A549 (cell line): ENCODE results near the gene SNX5. TPM values are rescaled to one million over a fixed set of nuclear protein-coding genes. Genes with fewer than 3 reads are reported as not detected.
A peak's percentile ranks its signal among the peaks of the same experiment; 100 is the strongest.

Source experiments
- ATAC-seq, 2 experiments: fragments of 200-7000 bp in 1 of 2; fragments of >200 bp in 1 of 2; cut with Nextera tagmentation in 1 of 2; cut with Tn5 transposase in 1 of 2; 3 replicates each; pipeline versions ENCODE4 v1.8.0 to v1.9.1; 2018 to 2020; ENCODE audit warnings: mild to moderate bottlenecking in 1 of 2, moderate library complexity in 1 of 2
- CTCF ChIA-PET: fragments of 300-600 bp; sonication (Branson Sonifier 250); formaldehyde crosslinking; extraction: SDS; loops from one replicate; lab custom pipeline; 2021; ENCODE audit warnings: antibody characterized with exemption, inconsistent platforms; lab: Yijun Ruan, JAX
- POLR2A ChIA-PET: fragments of 350-600 bp; formaldehyde crosslinking; extraction: SDS; loops from one replicate; lab custom pipeline; 2021; ENCODE audit warnings: antibody characterized with exemption, inconsistent platforms; lab: Yijun Ruan, JAX
- DNase-seq, 2 experiments: peaks; one replicate each; pipeline versions ENCODE4 v3.0.0 to v3.0.0-alpha.2; 2011 to 2016; ENCODE audit warnings: low read depth in 1 of 2, low spot score in 1 of 2
- FAIRE-seq: peaks from 2 replicates; lab custom pipeline; 2011; peaks lifted over from hg19 to GRCh38; lab: Jason Lieb, UNC
- H3K27ac ChIP-seq, 2 experiments: fragments of >200 bp; sonication (Bioruptor Twin); formaldehyde crosslinking; 3 replicates each; pipeline ENCODE4 v1.5.1; 2016 to 2017
- H3K4me1 ChIP-seq: fragments of >200 bp; sonication (Bioruptor Twin); formaldehyde crosslinking; 3 replicates; pipeline ENCODE4 v1.6.1; 2016
- H3K4me2 ChIP-seq: fragments of >200 bp; sonication (Bioruptor Twin); formaldehyde crosslinking; 3 replicates; pipeline ENCODE4 v1.6.1; 2016
- H3K4me3 ChIP-seq: fragments of >200 bp; sonication (Bioruptor Twin); formaldehyde crosslinking; 3 replicates; pipeline ENCODE4 v1.5.1; 2016
- H3K9me3 ChIP-seq: fragments of >200 bp; sonication (Bioruptor Twin); formaldehyde crosslinking; 3 replicates; pipeline ENCODE4 v1.6.1; 2016
- BCL3 ChIP-seq: fragments of >200 bp; sonication (Bioruptor Twin); formaldehyde crosslinking; IDR thresholded peaks from 3 replicates; pipeline ENCODE4 v1.6.1; 2016
- BHLHE40 ChIP-seq: IDR thresholded peaks from 2 replicates; pipeline ENCODE4 v1.6.1; 2012; ENCODE audit warnings: low read depth, low read length, inconsistent platforms
- CBX2 ChIP-seq: fragments of 200-600 bp; sonication (generic); IDR thresholded peaks from 2 replicates; pipeline ENCODE4 v1.6.1; 2016; ENCODE audit warnings: low read depth, mild to moderate bottlenecking, borderline replicate concordance
- CBX8 ChIP-seq: fragments of 200-600 bp; sonication (generic); IDR thresholded peaks from 2 replicates; pipeline ENCODE4 v1.6.1; 2016
- CHD2 ChIP-seq: fragments of 150-350 bp; IDR thresholded peaks from 2 replicates; pipeline ENCODE4 v1.6.1; 2014; ENCODE audit warnings: low read length; ENCODE audit not compliant: partially characterized antibody
- CHD4 ChIP-seq: fragments of 200-600 bp; sonication (generic); IDR thresholded peaks from 2 replicates; pipeline ENCODE4 v1.6.1; 2016; ENCODE audit warnings: antibody characterized with exemption, mild to moderate bottlenecking, borderline replicate concordance
- EHMT2 ChIP-seq: fragments of 200-600 bp; sonication (generic); IDR thresholded peaks from 2 replicates; pipeline ENCODE4 v1.6.1; 2016; ENCODE audit warnings: antibody characterized with exemption, low read depth, mild to moderate bottlenecking, moderate library complexity
- EP300 ChIP-seq, 2 experiments: fragments of >200 bp; sonication (Bioruptor Twin); formaldehyde crosslinking; IDR thresholded peaks; 2 replicates in 1 of 2; 3 replicates in 1 of 2; pipeline ENCODE4 v1.6.1; 2016 to 2017
- ESRRA ChIP-seq: fragments of 150-350 bp; IDR thresholded peaks from 2 replicates; pipeline ENCODE4 v1.6.1; 2014; ENCODE audit warnings: mild to moderate bottlenecking, low read length, borderline replicate concordance
- FOSB ChIP-seq: fragments of 250-450 bp; sonication (Bioruptor Pico); IDR thresholded peaks from 2 replicates; pipeline ENCODE4 v1.5.0; 2020; ENCODE audit warnings: mild to moderate bottlenecking, moderate library complexity
- FOXS1 ChIP-seq: fragments of 250-450 bp; sonication (Bioruptor Pico); IDR thresholded peaks from 2 replicates; pipeline ENCODE4 v1.5.0; 2020; ENCODE audit warnings: mild to moderate bottlenecking, moderate library complexity
- GATA3 ChIP-seq: IDR thresholded peaks from 2 replicates; pipeline ENCODE4 v1.6.1; 2012; ENCODE audit warnings: borderline replicate concordance
- HDAC2 ChIP-seq: fragments of 200-600 bp; sonication (generic); IDR thresholded peaks from 2 replicates; pipeline ENCODE4 v1.6.1; 2016
- HEYL ChIP-seq: fragments of 250-450 bp; sonication (Bioruptor Pico); IDR thresholded peaks from 2 replicates; pipeline ENCODE4 v1.8.0; 2021; ENCODE audit warnings: mild to moderate bottlenecking, moderate library complexity
- HMGXB4 ChIP-seq: fragments of 250-450 bp; sonication (Bioruptor Pico); IDR thresholded peaks from 2 replicates; pipeline ENCODE4 v1.5.0; 2021; ENCODE audit warnings: mild to moderate bottlenecking, moderate library complexity, borderline replicate concordance
- HOXA7 ChIP-seq: fragments of 250-450 bp; sonication (Bioruptor Pico); IDR thresholded peaks from 2 replicates; pipeline ENCODE4 v1.5.0; 2020; ENCODE audit warnings: mild to moderate bottlenecking, moderate library complexity
- HOXB13 ChIP-seq: fragments of 250-450 bp; sonication (Bioruptor Pico); IDR thresholded peaks from 2 replicates; pipeline ENCODE4 v1.5.0; 2020; ENCODE audit warnings: low read depth, mild to moderate bottlenecking, moderate library complexity
- HOXB5 ChIP-seq: fragments of 250-450 bp; sonication (Bioruptor Pico); IDR thresholded peaks from 2 replicates; pipeline ENCODE4 v1.5.0; 2020; ENCODE audit warnings: mild to moderate bottlenecking, moderate library complexity
- JUNB ChIP-seq: fragments of >200 bp; sonication (Bioruptor Twin); formaldehyde crosslinking; IDR thresholded peaks from 2 replicates; pipeline ENCODE4 v1.6.1; 2016
- MAX ChIP-seq: IDR thresholded peaks from 2 replicates; pipeline ENCODE4 v1.6.1; 2012
- MAZ ChIP-seq: fragments of 150-350 bp; IDR thresholded peaks from 2 replicates; pipeline ENCODE4 v1.6.1; 2014; ENCODE audit warnings: antibody characterized with exemption, low read depth, low read length, borderline replicate concordance
- MYC ChIP-seq: IDR thresholded peaks from 2 replicates; pipeline ENCODE4 v1.6.1; 2012; ENCODE audit warnings: mild to moderate bottlenecking, inconsistent platforms, low read length, improper control_type of control experiment, borderline replicate concordance
- NFE2L2 ChIP-seq: fragments of 150-350 bp; conservative IDR thresholded peaks from 2 replicates; pipeline ENCODE4 v1.6.1; 2014; ENCODE audit warnings: low read length
- NPAS2 ChIP-seq: fragments of 250-450 bp; sonication (Bioruptor Pico); IDR thresholded peaks from 2 replicates; pipeline ENCODE4 v1.8.0; 2022; ENCODE audit warnings: mild to moderate bottlenecking, moderate library complexity, borderline replicate concordance
- PBX3 ChIP-seq: IDR thresholded peaks from 2 replicates; pipeline ENCODE4 v1.6.1; 2012
- POLR2A ChIP-seq: IDR thresholded peaks from 2 replicates; pipeline ENCODE4 v1.6.1; 2012; ENCODE audit warnings: mild to moderate bottlenecking, low read length
- POLR2AphosphoS2 ChIP-seq: conservative IDR thresholded peaks from 2 replicates; pipeline ENCODE4 v1.6.1; 2012; ENCODE audit warnings: low read length, improper control_type of control experiment, inconsistent platforms
- RAD21 ChIP-seq, 2 experiments: fragments of >200 bp in 1 of 2; sonication (Bioruptor Twin) in 1 of 2; formaldehyde crosslinking in 1 of 2; IDR thresholded peaks in 1 of 2; conservative IDR thresholded peaks in 1 of 2; 2 replicates in 1 of 2; 3 replicates in 1 of 2; pipeline ENCODE4 v1.6.1; 2012 to 2018; ENCODE audit warnings: inconsistent platforms in 1 of 2
- RARB ChIP-seq: fragments of 250-450 bp; sonication (Bioruptor Pico); IDR thresholded peaks from 2 replicates; pipeline ENCODE4 v1.8.0; 2021; ENCODE audit warnings: mild to moderate bottlenecking, moderate library complexity
- RNF2 ChIP-seq: fragments of 200-600 bp; sonication (generic); IDR thresholded peaks from 2 replicates; pipeline ENCODE4 v1.6.1; 2016; ENCODE audit warnings: low read depth, mild to moderate bottlenecking, antibody characterized with exemption, moderate library complexity, borderline replicate concordance
- TFCP2L1 ChIP-seq: fragments of 250-450 bp; sonication (Bioruptor Pico); IDR thresholded peaks from 2 replicates; pipeline ENCODE4 v1.5.0; 2021; ENCODE audit warnings: mild to moderate bottlenecking
- TP53 ChIP-seq: fragments of 250-450 bp; sonication (Bioruptor Pico); IDR thresholded peaks from 2 replicates; pipeline ENCODE4 v1.5.0; 2021; ENCODE audit warnings: mild to moderate bottlenecking, moderate library complexity
- USF2 ChIP-seq: fragments of 450-650 bp; IDR thresholded peaks from 2 replicates; pipeline ENCODE4 v1.6.1; 2014; ENCODE audit warnings: antibody characterized with exemption
- ZC3H11A ChIP-seq: fragments of 450-650 bp; IDR thresholded peaks from 2 replicates; pipeline ENCODE4 v1.6.1; 2014; ENCODE audit warnings: antibody characterized with exemption, mild to moderate bottlenecking
- ZFP36 ChIP-seq: fragments of 450-650 bp; IDR thresholded peaks from 2 replicates; pipeline ENCODE4 v1.6.1; 2014; ENCODE audit warnings: borderline replicate concordance; ENCODE audit not compliant: partially characterized antibody
- ZNF302 ChIP-seq: fragments of 250-450 bp; sonication (Bioruptor Pico); IDR thresholded peaks from 2 replicates; pipeline ENCODE4 v1.9.0; 2021; ENCODE audit warnings: inconsistent platforms, mild to moderate bottlenecking, moderate library complexity
- WGBS: methylation state at CpG from one replicate; pipeline ENCODE4 v1.1.6; 2017; ENCODE audit errors: missing lambda C conversion rate; 5-methylcytosine and 5-hydroxymethylcytosine counted together
- polyA minus RNA-seq: library from RNA; depleted of rRNA, polyadenylated mRNA; stranded (reverse); fragments of >200 nt; gene quantifications from 2 replicates; pipeline ENCODE4 v1.2.3, GENCODE V29; 2011; rRNA and poly(A)+ RNA removed
- polyA plus RNA-seq, 4 experiments: library from polyadenylated mRNA; depleted of rRNA in 3 of 4; stranded (reverse); fragments of >200 nt; fragmentation: RNase III in 1 of 4; extraction: RNeasy Plus Mini Kit Qiagen cat#74134 plus additional on column Dnase treatment in 1 of 4; gene quantifications; 2 replicates in 3 of 4; 3 replicates in 1 of 4; pipeline ENCODE4 v1.2.3, GENCODE V29; 2011 to 2017

SNX5 gene
- polyA plus RNA-seq (2011; rRNA removed) (275 and 342 TPM in 2 replicates), polyA plus RNA-seq (2017; fragmentation: RNase III; extraction: RNeasy Plus Mini Kit Qiagen cat#74134 plus additional on column Dnase treatment) (225 to 250 TPM (median 240 TPM) in 3 replicates), polyA minus RNA-seq (132 and 152 TPM in 2 replicates)
- 210 and 229 TPM in 2 replicates for polyA plus RNA-seq (2012; cell fraction: cytosol; rRNA removed)
- polyA plus RNA-seq (2012; cell fraction: nucleus; rRNA removed): 367 and 371 TPM in 2 replicates

- Histone ChIP-seq H3K27ac (peak within 1 kb of the TSS; percentile 96 to 97), H3K9me3 (no peaks in the 10 kb centered on the region), H3K4me2 (peak within 1 kb of the TSS; percentile 88), H3K4me1 (peaks cover 57% of the 10 kb centered on the region), H3K4me3 (peak within 1 kb of the TSS; percentile 79)
- ChIA-PET POLR2A (interaction anchor here (0.6 to 1.6 kb wide), 4 partner anchors 19 to 399 kb away, joined by 3 to 6 read pairs (median 4); partner anchors contain the start of genes DSTN and RRBP1), CTCF (interaction anchor here (0.9 to 2.2 kb wide), 7 partner anchors 11 to 307 kb away, joined by 3 to 9 read pairs (median 3); no protein-coding TSS in a partner anchor)
- FAIRE-seq (peak; percentile 93), ATAC-seq (peak; percentile 88 to 94), DNase-seq (peak; percentile 98 to 100)
- WGBS: under 1% methylated on average over 59 of the region's 96 CpGs
- TF ChIP-seq ZC3H11A (no peak), HDAC2 (no peak), USF2 (peak; percentile 82), HOXA7 (CRISPR knock-in tag) (no peak), MAX (peak; percentile 100), HOXB13 (CRISPR knock-in tag) (peak; percentile 83; the same call in 1 of the 2 replicates), HOXB5 (CRISPR knock-in tag) (peak; percentile 85), RARB (CRISPR knock-in tag) (no peak), TFCP2L1 (CRISPR knock-in tag) (no peak), CHD2 (peak; percentile 96), RAD21 (conservative IDR thresholded peaks at IDR 0.05 in 1 of 2, IDR thresholded peaks at IDR 0.05 in 1 of 2) (no peak), POLR2AphosphoS2 (no peak), EHMT2 (no peak), ESRRA (no peak), NPAS2 (CRISPR knock-in tag) (0 out of 2 replicates have a peak, but pooled peaks have one; percentile 4), ZNF302 (CRISPR knock-in tag) (no peak), PBX3 (peak; percentile 53), JUNB (no peak), RNF2 (no peak), CBX8 (no peak), ZFP36 (no peak), FOXS1 (peak; percentile 61; the same call in 1 of the 2 replicates), MAZ (no peak), CBX2 (no peak), GATA3 (peak; percentile 82), FOSB (CRISPR knock-in tag) (no peak), TP53 (CRISPR knock-in tag) (no peak; the same call in 1 of the 2 replicates), POLR2A (peak; percentile 97), NFE2L2 (no peak), BHLHE40 (no peak), EP300 (IDR thresholded peaks at IDR 0.05) (no peak), HMGXB4 (peak; percentile 73; the same call in 1 of the 2 replicates), BCL3 (peak; percentile 97), HEYL (CRISPR knock-in tag) (no peak), CHD4 (no peak), MYC (peak; percentile 100)
Observed at GRCh38 chr20:17968366-17969277, at the start of gene SNX5, which contains the start of gene MGME1. Gene SNX5 (minus strand): TSS chr20:17968794. CDS start chr20:17968425, 369 bp downstream. Gene MGME1 (plus strand): TSS chr20:17969018. CDS start chr20:17969860, 842 bp downstream.
